CD4-positive, alpha-beta T cell treated with Interleukin-12 subunit alpha and Interleukin-12 subunit beta, for 1 hour (primary cell): Measurements from ENCODE around the gene CFAP20.
"Not testable (repeated sequence)": the region's sequence is repeated elsewhere in the genome, so short reads cannot be mapped to it uniquely, and the experiment has no call there.

ENCODE experiments used
- DNase-seq: peaks from one replicate; pipeline ENCODE4 v3.0.0-alpha.2; 2020

The CFAP20 gene

GRCh38 chr16:58094791-58095574, 34.2 kb downstream of the CFAP20 start:
- DNase-seq = no peak

GRCh38 chr16:58094026-58094425, 35.2 kb downstream of the CFAP20 start:
- DNase-seq = no peak

- not testable (repeated sequence) for DNase-seq
Measured at GRCh38 chr16:58090396-58090795, 38.8 kb downstream of the CFAP20 start.

- DNase-seq = no peak
Measured at GRCh38 chr16:58088091-58088490, 41.1 kb downstream of the CFAP20 start.

GRCh38 chr16:58087209-58087913, 41.8 kb downstream of the CFAP20 start:
- DNase-seq = no peak

GRCh38 chr16:58086381-58087208, 42.6 kb downstream of the CFAP20 start:
- DNase-seq = no peak

- DNase-seq = no peak
Measured at GRCh38 chr16:58085584-58086251, 43.5 kb downstream of the CFAP20 start.

- DNase-seq = no peak
Measured at GRCh38 chr16:58085171-58085570, 44.0 kb downstream of the CFAP20 start.

GRCh38 chr16:58084635-58085034, 44.5 kb downstream of the CFAP20 start:
- DNase-seq = no peak

- DNase-seq = no peak
Measured at GRCh38 chr16:58082381-58082780, 46.8 kb downstream of the CFAP20 start.

- not testable (repeated sequence) for DNase-seq
Measured at GRCh38 chr16:58080657-58081056, 48.5 kb downstream of the CFAP20 start.

GRCh38 chr16:58077796-58078195, 51.4 kb downstream of the CFAP20 start:
- DNase-seq = no peak

GRCh38 chr16:58076514-58076913, 52.7 kb downstream of the CFAP20 start:
- DNase-seq = no peak

GRCh38 chr16:58074657-58075056, 54.5 kb downstream of the CFAP20 start:
- no peak for DNase-seq

- DNase-seq = not testable (repeated sequence)
Measured at GRCh38 chr16:58073086-58073485, 56.1 kb downstream of the CFAP20 start.

GRCh38 chr16:58072134-58072533, 57.0 kb downstream of the CFAP20 start:
- DNase-seq = not testable (repeated sequence)

GRCh38 chr16:58070585-58070984, 58.6 kb downstream of the CFAP20 start:
- no peak for DNase-seq
